ENCODE measurements around the gene BNIP3. TPM values are rescaled to one million over a fixed set of nuclear protein-coding genes. Genes with fewer than 3 reads are reported as not detected.
"Not testable (repeated sequence)": the region's sequence is repeated elsewhere in the genome, so short reads cannot be mapped to it uniquely, and the experiment has no call there.

The BNIP3 gene
- total RNA-seq, 2 experiments from 2014 or later: 61.5 to 62.9 TPM

GRCh38 chr10:131925011-131925649 lies 56.6 kb downstream of the BNIP3 start:
- no peak overlapping the region for H3K4me3 Mint-ChIP-seq

DNA sequence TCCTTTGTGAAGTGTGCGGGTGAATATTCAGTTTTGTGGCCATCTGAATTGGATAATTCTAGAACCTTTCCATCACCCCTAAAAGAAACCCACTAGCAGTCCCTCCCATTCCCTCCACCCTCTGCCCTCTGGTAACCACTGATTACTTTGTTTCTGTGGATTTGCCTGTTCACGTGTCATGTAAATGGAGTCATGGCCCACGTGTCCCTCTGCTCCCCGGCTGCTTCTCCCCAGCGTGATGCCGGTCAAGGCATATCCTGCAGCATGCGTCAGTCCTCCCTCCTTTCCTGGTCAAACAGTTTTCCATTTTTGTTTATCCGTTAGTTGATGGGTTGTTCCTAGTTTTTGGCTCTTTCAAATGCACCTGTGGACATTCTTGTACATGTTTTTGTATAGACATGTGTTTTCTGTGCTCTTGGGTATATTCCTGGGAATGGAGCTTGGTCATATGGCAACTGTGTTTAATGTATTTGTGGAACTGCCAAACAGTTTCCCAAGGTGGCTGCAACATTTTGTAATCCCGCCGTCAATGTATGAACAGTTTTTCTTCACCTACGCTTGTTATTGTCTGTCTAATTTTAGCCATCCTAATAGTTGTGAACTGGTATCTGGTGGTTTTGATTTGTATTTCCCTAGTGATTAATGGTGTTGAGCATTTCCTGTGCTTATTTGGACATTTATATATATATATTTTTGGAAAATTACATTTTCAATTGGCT lies 58.5 kb downstream of the BNIP3 start:
- no peak overlapping the region for H3K4me3 Mint-ChIP-seq
- ATAC-seq (no peak), DNase-seq (no peak)
- ChIA-PET CTCF (no interaction called here), POLR2A (no interaction called here)
- H3K36me3 Mint-ChIP-seq (ENCODE audit: low read depth): peaks cover 47% of the 10 kb centered on the region
- no peak overlapping the region for H3K27ac Mint-ChIP-seq
- H3K9me3 Mint-ChIP-seq (ENCODE audit: insufficient read depth): peaks cover 10% of the 10 kb centered on the region
- peaks cover 26% of the 10 kb centered on the region for H3K4me1 Mint-ChIP-seq (ENCODE audit: low read depth)
- H3K27me3 Mint-ChIP-seq (ENCODE audit: low read depth): no peaks in the 10 kb centered on the region

More at GRCh38 chr10:131925011-131925649, 56.6 kb downstream of the BNIP3 start:
- peaks cover 10% of the 10 kb centered on the region for H3K9me3 Mint-ChIP-seq (ENCODE audit: insufficient read depth)
- ChIA-PET POLR2A (interaction anchor here (1.4 kb wide), 1 partner anchor 17 kb away, joined by 4 read pairs; no protein-coding TSS in a partner anchor), CTCF (interaction anchor here (1.2 kb wide), 1 partner anchor 13 kb away, joined by 4 read pairs; no protein-coding TSS in a partner anchor)
- H3K36me3 Mint-ChIP-seq (ENCODE audit: low read depth): peaks cover 42% of the 10 kb centered on the region
- DNase-seq (no peak), ATAC-seq (no peak)
- no peak overlapping the region for H3K27ac Mint-ChIP-seq
- H3K4me1 Mint-ChIP-seq (ENCODE audit: low read depth): peaks cover 45% of the 10 kb centered on the region
- no peaks in the 10 kb centered on the region for H3K27me3 Mint-ChIP-seq (ENCODE audit: low read depth)

DNA sequence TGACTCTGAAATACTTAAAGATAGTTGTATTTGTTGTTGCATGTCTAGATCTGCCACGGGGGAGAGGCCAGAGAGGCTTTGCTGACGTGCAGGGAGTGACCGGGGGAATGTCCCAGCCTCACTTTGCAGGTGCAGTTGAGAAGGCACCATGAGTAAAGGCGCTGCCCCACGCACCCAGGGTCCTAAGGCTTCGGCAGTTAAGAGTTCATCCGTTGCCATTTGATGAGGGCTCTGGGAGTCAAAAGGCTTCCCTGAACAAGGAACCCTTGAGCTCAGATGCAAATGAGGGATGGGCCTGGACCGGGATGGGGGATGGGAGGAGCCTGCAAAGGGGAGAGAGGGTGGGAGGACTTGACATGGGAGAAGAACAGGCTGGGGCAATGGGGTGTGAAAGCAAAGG lies 60.5 kb downstream of the BNIP3 start:
- Mint-ChIP-seq H3K27me3 (ENCODE audit: low read depth) (no peaks in the 10 kb centered on the region), H3K9me3 (ENCODE audit: insufficient read depth) (peaks cover 10% of the 10 kb centered on the region), H3K36me3 (ENCODE audit: low read depth) (peaks cover 45% of the 10 kb centered on the region), H3K27ac (no peak overlapping the region), H3K4me3 (no peak overlapping the region), H3K4me1 (ENCODE audit: low read depth) (peaks cover 10% of the 10 kb centered on the region)
- CTCF ChIA-PET: no interaction called here
- no peak for ATAC-seq
- POLR2A ChIA-PET: no interaction called here
- DNase-seq: no peak

- Mint-ChIP-seq H3K4me3 (no peak overlapping the region), H3K36me3 (ENCODE audit: low read depth) (peaks cover 45% of the 10 kb centered on the region), H3K27ac (no peak overlapping the region), H3K27me3 (ENCODE audit: low read depth) (no peaks in the 10 kb centered on the region), H3K9me3 (ENCODE audit: insufficient read depth) (peaks cover 9% of the 10 kb centered on the region), H3K4me1 (ENCODE audit: low read depth) (peaks cover 10% of the 10 kb centered on the region)
- DNase-seq: no peak
- CTCF ChIA-PET: no interaction called here
- no peak for ATAC-seq
- POLR2A ChIA-PET: no interaction called here
Observed at GRCh38 chr10:131920693-131921092, 61.0 kb downstream of the BNIP3 start.

DNA sequence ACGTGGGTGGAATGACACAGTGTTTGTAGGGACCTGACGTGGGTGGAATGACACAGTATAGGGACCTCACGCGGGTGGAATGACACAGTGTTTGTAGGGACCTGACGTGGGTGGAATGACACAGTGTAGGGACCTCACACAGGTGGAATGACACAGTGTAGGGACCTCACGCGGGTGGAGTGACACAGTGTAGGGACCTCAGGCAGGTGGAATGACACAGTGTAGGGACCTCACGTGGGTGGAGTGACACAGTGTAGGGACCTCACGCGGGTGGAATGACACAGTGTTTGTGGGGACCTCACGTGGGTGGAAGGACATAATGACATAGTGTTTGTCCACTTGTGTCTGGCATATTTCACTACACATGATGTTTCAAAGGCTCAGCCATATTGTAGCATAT lies 61.6 kb downstream of the BNIP3 start:
- ATAC-seq: no peak
- Mint-ChIP-seq H3K36me3 (ENCODE audit: low read depth) (peaks cover 44% of the 10 kb centered on the region), H3K27me3 (ENCODE audit: low read depth) (no peaks in the 10 kb centered on the region), H3K9me3 (ENCODE audit: insufficient read depth) (peaks cover 3% of the 10 kb centered on the region), H3K4me3 (no peak overlapping the region), H3K27ac (no peak overlapping the region), H3K4me1 (ENCODE audit: low read depth) (peaks cover 7% of the 10 kb centered on the region)
- DNase-seq: no peak
- POLR2A ChIA-PET: no interaction called here
- CTCF ChIA-PET: no interaction called here

DNA sequence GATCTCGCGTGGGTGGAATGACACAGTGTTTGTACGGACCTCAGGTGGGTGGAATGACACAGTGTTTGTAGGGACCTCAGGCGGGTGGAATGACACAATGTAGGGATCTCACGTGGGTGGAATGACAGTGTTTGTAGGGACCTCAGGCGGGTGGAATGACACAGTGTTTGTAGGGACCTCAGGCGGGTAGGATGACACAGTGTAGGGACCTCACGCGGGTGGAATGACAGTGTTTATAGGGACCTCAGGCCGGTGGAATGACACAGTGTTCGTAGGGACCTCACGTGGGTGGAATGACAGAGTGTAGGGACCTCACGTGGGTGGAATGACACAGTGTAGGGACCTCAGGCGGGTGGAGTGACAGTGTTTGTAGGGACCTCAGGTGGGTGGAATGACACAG lies 62.3 kb downstream of the BNIP3 start:
- ATAC-seq; H3K27ac Mint-ChIP-seq; DNase-seq; H3K27me3 Mint-ChIP-seq (ENCODE audit: low read depth); H3K4me1 Mint-ChIP-seq (ENCODE audit: low read depth); H3K4me3 Mint-ChIP-seq; CTCF ChIA-PET; H3K9me3 Mint-ChIP-seq (ENCODE audit: insufficient read depth); POLR2A ChIA-PET: not testable (repeated sequence)
- H3K36me3 Mint-ChIP-seq (ENCODE audit: low read depth): peaks cover 42% of the 10 kb centered on the region

Other genes with a start within 250 kb of the BNIP3 start
- gene PPP2R2D, start 80.9 kb downstream of the BNIP3 start, total RNA-seq: 10 to 100 TPM; 36.5 to 37.5 TPM
- gene JAKMIP3, start 84.0 kb upstream of the BNIP3 start, total RNA-seq: under 1 TPM; 0.08 TPM
- 1 to 10 TPM; 1.2 to 2.2 TPM for gene DPYSL4, start 205.0 kb upstream of the BNIP3 start, total RNA-seq